GM18873 (cell line): ENCODE results near the gene TRAP1.
"Not testable (repeated sequence)": the region's sequence is repeated elsewhere in the genome, so short reads cannot be mapped to it uniquely, and the experiment has no call there.

Experiments
- ATAC-seq: cut with Tn5 transposase; IDR thresholded peaks from one replicate; pipeline ENCODE4 v1.9.1; 2021; ENCODE audit warnings: mild to moderate bottlenecking, moderate library complexity, moderate number of reproducible peaks; ENCODE audit not compliant: unreplicated experiment, low FRiP score

Gene TRAP1

GRCh38 chr16:3625331-3625730, 92.0 kb downstream of the TRAP1 start:
- ATAC-seq, result no peak

- no peak for ATAC-seq
Measured at GRCh38 chr16:3623642-3624041, 93.7 kb downstream of the TRAP1 start.

DNA sequence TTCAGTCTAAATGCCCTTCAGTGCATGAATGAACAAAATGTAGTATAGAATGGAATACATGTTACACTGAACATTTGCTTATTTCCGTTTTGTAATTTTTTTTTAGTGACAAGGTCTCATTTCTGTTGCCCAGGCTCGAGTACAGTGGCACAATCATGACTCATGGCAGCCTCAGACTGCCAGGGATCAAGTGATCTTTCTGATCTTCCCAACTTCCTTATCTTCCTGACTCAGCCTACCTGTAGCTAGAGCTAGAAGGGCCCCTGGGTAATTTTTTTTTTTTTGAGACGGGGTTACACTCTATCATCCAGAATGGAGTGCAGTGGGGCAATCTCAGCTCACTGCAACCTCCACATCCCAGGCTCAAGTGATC, 98.6 kb downstream of the TRAP1 start:
- no peak for ATAC-seq

DNA sequence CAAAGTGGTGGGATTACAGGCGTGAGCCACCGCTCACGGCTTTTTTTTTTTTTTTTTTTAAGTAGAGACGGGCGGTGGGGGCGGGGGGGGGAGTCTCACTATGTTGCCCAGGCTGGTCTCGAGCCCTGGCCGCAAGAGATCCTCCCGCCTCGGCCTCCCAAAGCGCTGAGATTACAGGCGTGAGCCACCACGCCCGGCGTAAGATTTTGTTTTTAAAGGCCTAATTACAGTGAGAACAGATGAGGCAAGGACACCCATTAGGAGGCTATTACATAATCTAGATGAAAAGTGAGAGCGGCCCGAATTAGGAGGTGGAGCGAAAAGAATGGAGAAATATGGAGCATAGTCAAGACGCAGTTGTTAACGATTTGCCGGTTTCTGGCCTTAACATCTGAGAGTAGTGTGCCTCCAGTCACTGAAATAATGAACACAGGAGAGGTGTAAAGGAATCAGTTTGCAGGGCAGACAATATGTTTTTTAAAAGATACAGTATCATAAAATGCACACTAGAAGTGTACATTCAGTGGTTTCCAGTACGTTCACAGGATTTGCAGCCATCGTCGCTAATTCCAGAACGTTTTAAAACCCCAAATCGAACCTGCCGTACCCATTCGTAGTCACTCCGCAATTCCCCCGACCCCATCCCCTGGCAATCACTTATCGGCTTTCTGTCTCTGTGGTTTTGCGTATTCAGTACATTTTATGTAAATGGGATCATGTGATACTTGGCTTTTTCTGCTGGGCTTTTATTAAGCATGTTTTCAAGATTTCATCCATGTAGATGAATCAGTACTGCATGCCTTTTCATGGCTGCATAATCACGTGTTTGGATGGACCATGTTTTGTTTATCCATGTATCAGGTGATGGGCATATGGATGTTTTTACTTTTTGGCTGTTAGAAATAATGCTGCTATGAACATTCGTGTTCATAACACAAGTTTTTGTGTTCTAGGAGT, 104.5 kb downstream of the TRAP1 start:
- no peak for ATAC-seq

- ATAC-seq, result peak; percentile 60
Measured at GRCh38 chr16:3611146-3611975, 106.0 kb downstream of the TRAP1 start, which contains the start of gene SLX4. SLX4 (minus strand) TSS chr16:3611606; CDS start chr16:3608964, 2,642 bp downstream.

- peak; percentile 2 for ATAC-seq
Measured at GRCh38 chr16:3610698-3611145, 106.6 kb downstream of the TRAP1 start.

DNA sequence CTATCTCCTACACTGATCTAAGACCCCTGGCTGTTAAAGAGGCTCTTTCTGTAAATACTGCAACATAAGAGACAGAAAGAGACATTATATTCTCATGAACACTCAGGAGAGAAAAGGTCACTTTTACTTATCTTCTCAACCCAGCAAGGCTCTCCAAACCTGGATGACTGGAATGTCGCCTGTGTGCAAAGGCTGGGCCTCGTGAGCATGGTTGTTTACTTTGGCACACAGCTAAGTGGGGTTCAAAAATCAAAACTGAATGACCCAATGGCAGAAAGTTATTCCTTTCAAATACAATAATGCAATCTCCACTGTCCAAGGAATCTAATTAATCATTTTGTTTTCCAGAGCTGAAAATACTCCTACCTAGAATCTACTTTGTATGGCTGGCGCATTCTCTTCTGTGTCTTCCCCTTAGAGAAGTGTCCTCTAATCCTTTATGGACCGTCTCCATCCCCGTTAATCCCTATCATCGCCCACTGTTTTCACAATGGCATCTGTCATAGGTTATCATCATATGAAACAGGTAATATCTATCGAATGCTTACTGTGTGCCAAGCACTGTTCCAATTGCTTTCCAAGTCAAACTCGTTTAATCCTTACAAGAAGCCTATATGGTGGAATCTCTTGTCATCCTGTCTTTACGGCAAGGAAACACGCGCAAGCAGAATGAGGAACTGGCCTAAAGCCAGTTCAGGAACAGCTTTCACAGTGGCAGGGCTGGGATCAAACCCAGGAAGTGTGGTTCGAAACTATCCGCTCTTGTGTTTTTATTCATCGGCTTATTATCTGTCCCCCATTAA, 107.2 kb downstream of the TRAP1 start:
- ATAC-seq, result no peak

DNA sequence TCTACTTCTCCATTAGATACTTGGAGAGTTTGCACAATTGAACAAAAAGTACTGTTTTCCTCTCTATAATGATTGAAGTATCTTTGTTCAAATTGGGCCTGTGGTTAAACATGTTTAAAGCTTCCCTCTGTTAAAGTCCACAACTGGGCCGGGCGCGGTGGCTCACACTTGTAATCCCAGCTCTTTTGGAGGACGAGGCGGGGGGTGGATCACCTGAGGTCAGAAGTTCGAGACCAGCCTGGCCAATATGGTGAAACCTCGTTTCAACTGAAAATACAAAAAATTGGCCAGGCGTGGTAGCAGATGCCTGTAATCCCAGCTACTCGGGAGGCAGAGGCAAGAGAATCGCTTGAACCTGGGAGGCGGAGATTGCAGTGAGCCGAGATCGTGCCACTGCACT, 108.3 kb downstream of the TRAP1 start:
- ATAC-seq, result not testable (repeated sequence)

GRCh38 chr16:3608069-3608468, 109.3 kb downstream of the TRAP1 start:
- no peak for ATAC-seq
